ENCODE data around the gene SLC9A1. TPM values are rescaled to one million over a fixed set of nuclear protein-coding genes. Genes with fewer than 3 reads are reported as not detected.
A peak's percentile ranks its signal among the peaks of the same experiment; 100 is the strongest.

SLC9A1 gene
- total and polyA plus RNA-seq, 2 of the 8 experiments (the other 6 are each of a cell fraction or from before 2014, with no cell fraction given) = 11.3 to 25.1 TPM

GRCh38 chr1:27145934-27146354 is 9.0 kb downstream of the SLC9A1 start:
- FAIRE-seq = no peak
- H4K20me1 ChIP-seq (replicated peaks in 1 of 2; ENCODE audit: control insufficient read depth in 1 of 2, insufficient read depth in 2 of 2, low read length in 2 of 2) = no peaks in the 10 kb centered on the region

More at GRCh38 chr1:27145934-27146354, 9.0 kb downstream of the SLC9A1 start:
- 92% methylated on average over 7 of the region's 7 CpGs; no CpG with 5 or more reads in 1 of the 2 experiments for WGBS, 2 experiments (ENCODE audit: extremely low coverage in 1 of 2, insufficient coverage in 1 of 2, insufficient read length in 1 of 2, insufficient replicate concordance in 2 of 2, low coverage in 1 of 2, low lambda C conversion rate in 2 of 2, missing lambda C conversion rate in 1 of 2)
- Histone ChIP-seq H3K9ac (replicated peaks in 1 of 4; ENCODE audit: extremely low read depth in 1 of 4, low read depth in 3 of 4, low read length in 3 of 4) (no peak overlapping the region), H3K79me1 (ENCODE audit: low read depth, low read length) (peaks cover 13% of the 10 kb centered on the region; the same call in 1 of the 2 replicates), H3K56ac (replicated peaks; ENCODE audit: insufficient read length, low read depth, low read length) (no peak overlapping the region), H4K5ac (ENCODE audit: insufficient read length, low read depth, low read length) (no peak overlapping the region), H2BK120ac (replicated peaks; ENCODE audit: low read depth, low read length) (no peak overlapping the region), H2AK5ac (ENCODE audit: low read depth, low read length) (no peak overlapping the region), H3K4me1 (replicated peaks in 1 of 4; ENCODE audit: control insufficient read depth in 3 of 4, insufficient read depth in 4 of 4, low read length in 3 of 4) (peaks cover 12 to 21% (median 16%) of the 10 kb centered on the region in 4 experiments), H3K4me2 (ENCODE audit: insufficient read depth in 1 of 2, low read depth in 2 of 2, low read length in 2 of 2) (no peak overlapping the region), H4K8ac (ENCODE audit: extremely low read depth, insufficient read depth, low read length) (no peak overlapping the region), H3K14ac (ENCODE audit: insufficient read length) (no peak overlapping the region), H3K27ac (ENCODE audit: low read depth, low read length) (peak overlapping the region; percentile 27; the same call in 1 of the 2 replicates), H3K36me3 (ENCODE audit: control insufficient read depth in 2 of 4, insufficient read depth in 4 of 4, low read length in 3 of 4) (no peaks in the 10 kb centered on the region; a peak in 1 of 8 replicates), H3K4ac (replicated peaks; ENCODE audit: insufficient read length, low read depth, low read length) (no peak overlapping the region), H2BK5ac (ENCODE audit: low read depth, low read length) (no peak overlapping the region; the same call in 1 of the 2 replicates), H3K9me3 (ENCODE audit: insufficient read depth in 2 of 2, low read depth in 1 of 2, low read length in 1 of 2) (no peaks in the 10 kb centered on the region), H3K23me2 (ENCODE audit: low read depth, low read length) (no peaks in the 10 kb centered on the region; the same call in 1 of the 2 replicates), H2BK20ac (ENCODE audit: low read length) (no peak overlapping the region), H3K18ac (ENCODE audit: extremely low read depth, low read length) (no peak overlapping the region), H3K79me2 (ENCODE audit: control insufficient read depth in 1 of 2, insufficient read depth in 2 of 2, low read length in 2 of 2) (peaks cover 0 to 33% of the 10 kb centered on the region in 2 experiments; a peak in 2 of 4 replicates), H2BK12ac (ENCODE audit: low read depth, low read length) (no peak overlapping the region; the same call in 1 of the 2 replicates), H4K91ac (replicated peaks; ENCODE audit: insufficient read length, low read length) (no peak overlapping the region), H3K27me3 (replicated peaks in 1 of 4; ENCODE audit: control insufficient read depth in 3 of 4, extremely low read depth in 1 of 4, insufficient read depth in 3 of 4, low read length in 3 of 4) (no peaks in the 10 kb centered on the region), H2BK15ac (ENCODE audit: low read length) (no peak overlapping the region), H3K4me3 (ENCODE audit: extremely low read depth in 1 of 4, insufficient read depth in 2 of 4, low read depth in 3 of 4, low read length in 4 of 4) (no peak overlapping the region), H2AFZ (ENCODE audit: low read length) (no peak overlapping the region), H3K23ac (ENCODE audit: insufficient read length) (no peak overlapping the region)
- TF ChIP-seq BACH1 (IDR thresholded peaks at IDR 0.05; ENCODE audit: low read length) (peak; percentile 73), MAFK (IDR thresholded peaks at IDR 0.05; ENCODE audit: low read depth, low read length) (peak; percentile 52; the same call in 1 of the 2 replicates), SP2 (IDR thresholded peaks at IDR 0.05; ENCODE audit: low read length) (no peak), TAF1 (IDR thresholded peaks at IDR 0.05; ENCODE audit: low read depth, low read length) (no peak)
- no peak for DNase-seq (ENCODE audit: low read depth in 1 of 2, low spot score in 2 of 2)
- POLR2A ChIA-PET (ENCODE audit: partially characterized antibody) = interaction anchor here (1.3 to 14.5 kb wide), 3 partner anchors 9 to 151 kb away, joined by 3 to 257 read pairs (median 3); partner anchors contain the start of gene SLC9A1
- CTCF ChIA-PET (ENCODE audit: partially characterized antibody) = interaction anchor here (0.7 to 15.3 kb wide), 8 partner anchors 9 to 155 kb away, joined by 3 to 166 read pairs (median 5); partner anchors contain the start of gene SLC9A1

Measured in H1 (cell line).